ENCODE data around the gene ZCCHC4.

GRCh38 chr4:25406081-25406692, 93.6 kb downstream of the ZCCHC4 start:
- TF ChIP-seq, protein P1, sequence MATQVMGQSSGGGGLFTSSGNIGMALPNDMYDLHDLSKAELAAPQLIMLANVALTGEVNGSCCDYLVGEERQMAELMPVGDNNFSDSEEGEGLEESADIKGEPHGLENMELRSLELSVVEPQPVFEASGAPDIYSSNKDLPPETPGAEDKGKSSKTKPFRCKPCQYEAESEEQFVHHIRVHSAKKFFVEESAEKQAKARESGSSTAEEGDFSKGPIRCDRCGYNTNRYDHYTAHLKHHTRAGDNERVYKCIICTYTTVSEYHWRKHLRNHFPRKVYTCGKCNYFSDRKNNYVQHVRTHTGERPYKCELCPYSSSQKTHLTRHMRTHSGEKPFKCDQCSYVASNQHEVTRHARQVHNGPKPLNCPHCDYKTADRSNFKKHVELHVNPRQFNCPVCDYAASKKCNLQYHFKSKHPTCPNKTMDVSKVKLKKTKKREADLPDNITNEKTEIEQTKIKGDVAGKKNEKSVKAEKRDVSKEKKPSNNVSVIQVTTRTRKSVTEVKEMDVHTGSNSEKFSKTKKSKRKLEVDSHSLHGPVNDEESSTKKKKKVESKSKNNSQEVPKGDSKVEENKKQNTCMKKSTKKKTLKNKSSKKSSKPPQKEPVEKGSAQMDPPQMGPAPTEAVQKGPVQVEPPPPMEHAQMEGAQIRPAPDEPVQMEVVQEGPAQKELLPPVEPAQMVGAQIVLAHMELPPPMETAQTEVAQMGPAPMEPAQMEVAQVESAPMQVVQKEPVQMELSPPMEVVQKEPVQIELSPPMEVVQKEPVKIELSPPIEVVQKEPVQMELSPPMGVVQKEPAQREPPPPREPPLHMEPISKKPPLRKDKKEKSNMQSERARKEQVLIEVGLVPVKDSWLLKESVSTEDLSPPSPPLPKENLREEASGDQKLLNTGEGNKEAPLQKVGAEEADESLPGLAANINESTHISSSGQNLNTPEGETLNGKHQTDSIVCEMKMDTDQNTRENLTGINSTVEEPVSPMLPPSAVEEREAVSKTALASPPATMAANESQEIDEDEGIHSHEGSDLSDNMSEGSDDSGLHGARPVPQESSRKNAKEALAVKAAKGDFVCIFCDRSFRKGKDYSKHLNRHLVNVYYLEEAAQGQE (IDR thresholded peaks at IDR 0.05; ENCODE audit: insufficient replicate concordance, low read depth): no peak
- TF ChIP-seq, protein P2, sequence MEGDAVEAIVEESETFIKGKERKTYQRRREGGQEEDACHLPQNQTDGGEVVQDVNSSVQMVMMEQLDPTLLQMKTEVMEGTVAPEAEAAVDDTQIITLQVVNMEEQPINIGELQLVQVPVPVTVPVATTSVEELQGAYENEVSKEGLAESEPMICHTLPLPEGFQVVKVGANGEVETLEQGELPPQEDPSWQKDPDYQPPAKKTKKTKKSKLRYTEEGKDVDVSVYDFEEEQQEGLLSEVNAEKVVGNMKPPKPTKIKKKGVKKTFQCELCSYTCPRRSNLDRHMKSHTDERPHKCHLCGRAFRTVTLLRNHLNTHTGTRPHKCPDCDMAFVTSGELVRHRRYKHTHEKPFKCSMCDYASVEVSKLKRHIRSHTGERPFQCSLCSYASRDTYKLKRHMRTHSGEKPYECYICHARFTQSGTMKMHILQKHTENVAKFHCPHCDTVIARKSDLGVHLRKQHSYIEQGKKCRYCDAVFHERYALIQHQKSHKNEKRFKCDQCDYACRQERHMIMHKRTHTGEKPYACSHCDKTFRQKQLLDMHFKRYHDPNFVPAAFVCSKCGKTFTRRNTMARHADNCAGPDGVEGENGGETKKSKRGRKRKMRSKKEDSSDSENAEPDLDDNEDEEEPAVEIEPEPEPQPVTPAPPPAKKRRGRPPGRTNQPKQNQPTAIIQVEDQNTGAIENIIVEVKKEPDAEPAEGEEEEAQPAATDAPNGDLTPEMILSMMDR (IDR thresholded peaks at IDR 0.05; ENCODE audit: insufficient read depth, low read length): no peak

All from HL-60 (cell line).